ENCODE measurements around the gene IL36G.

The IL36G gene

DNA sequence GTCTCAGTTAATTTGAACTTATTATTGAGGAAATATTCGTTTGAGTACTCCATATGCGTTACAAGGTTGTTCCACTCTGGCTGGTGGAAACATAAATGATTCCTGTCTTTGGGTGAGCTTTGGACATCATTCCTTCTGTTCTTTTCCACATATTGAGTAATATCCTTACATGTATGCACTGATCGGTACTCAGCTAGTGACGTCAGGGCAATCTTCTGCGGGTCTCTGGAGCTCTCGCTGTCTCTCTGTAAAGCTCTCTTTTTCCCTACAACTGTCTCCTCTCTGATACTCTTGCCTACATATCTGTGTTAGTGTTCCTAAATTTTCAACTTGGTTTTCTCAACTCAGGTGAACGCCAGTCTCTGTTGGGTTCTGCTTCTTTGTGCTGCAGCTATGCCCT is 23.4 kb upstream of the IL36G start:
- no peak for DNase-seq (ENCODE audit: low read depth in 2 of 2)
- H3K4me3 ChIP-seq (replicated peaks in 1 of 2; ENCODE audit: low read depth in 2 of 2, low read length in 2 of 2): no peak overlapping the region
- TF ChIP-seq CTCF (IDR thresholded peaks at IDR 0.05; ENCODE audit: low read depth, low read length): no peak

DNA sequence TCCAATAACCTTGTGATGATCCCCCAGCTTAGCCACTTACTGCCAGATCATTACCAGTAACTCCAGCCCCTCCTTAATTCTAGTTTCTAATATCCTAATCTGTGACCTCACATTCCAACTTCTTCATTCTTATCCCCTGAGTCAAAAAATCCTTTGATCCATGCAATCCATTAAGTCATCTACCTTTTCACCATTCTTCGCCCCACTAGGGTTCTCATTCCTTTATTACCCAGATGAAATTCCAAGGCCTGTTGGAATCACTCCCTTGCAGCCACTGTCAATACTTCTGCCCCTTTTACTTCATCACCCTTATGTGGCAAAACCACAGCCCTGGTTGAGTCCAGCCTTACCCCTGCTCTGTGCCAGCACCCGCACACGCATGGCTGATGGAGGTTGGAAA is 20.3 kb upstream of the IL36G start:
- DNase-seq (ENCODE audit: low read depth in 2 of 2): no peak
- H3K4me3 ChIP-seq (replicated peaks in 1 of 2; ENCODE audit: low read depth in 2 of 2, low read length in 2 of 2): no peak overlapping the region
- TF ChIP-seq CTCF (IDR thresholded peaks at IDR 0.05; ENCODE audit: low read depth, low read length): no peak

- peak; percentile 71 to 81 for DNase-seq (ENCODE audit: low read depth in 2 of 2)
- H3K4me3 ChIP-seq (replicated peaks in 1 of 2; ENCODE audit: low read depth in 2 of 2, low read length in 2 of 2): no peak overlapping the region
- TF ChIP-seq CTCF (IDR thresholded peaks at IDR 0.05; ENCODE audit: low read depth, low read length): peak; percentile 94
Measured at GRCh38 chr2:112958428-112959108, 19.2 kb upstream of the IL36G start.

- no peak for TF ChIP-seq CTCF (IDR thresholded peaks at IDR 0.05; ENCODE audit: low read depth, low read length)
- peak in 1 of 2 donors; percentile 5 for DNase-seq (ENCODE audit: low read depth in 2 of 2)
- H3K4me3 ChIP-seq (replicated peaks in 1 of 2; ENCODE audit: low read depth in 2 of 2, low read length in 2 of 2): no peak overlapping the region
Measured at GRCh38 chr2:112959109-112959812, 18.5 kb upstream of the IL36G start.

GRCh38 chr2:112960230-112960825 is 17.5 kb upstream of the IL36G start:
- no peak for DNase-seq (ENCODE audit: low read depth in 2 of 2)
- no peak for TF ChIP-seq CTCF (IDR thresholded peaks at IDR 0.05; ENCODE audit: low read depth, low read length)
- no peak overlapping the region for H3K4me3 ChIP-seq (replicated peaks in 1 of 2; ENCODE audit: low read depth in 2 of 2, low read length in 2 of 2)

DNA sequence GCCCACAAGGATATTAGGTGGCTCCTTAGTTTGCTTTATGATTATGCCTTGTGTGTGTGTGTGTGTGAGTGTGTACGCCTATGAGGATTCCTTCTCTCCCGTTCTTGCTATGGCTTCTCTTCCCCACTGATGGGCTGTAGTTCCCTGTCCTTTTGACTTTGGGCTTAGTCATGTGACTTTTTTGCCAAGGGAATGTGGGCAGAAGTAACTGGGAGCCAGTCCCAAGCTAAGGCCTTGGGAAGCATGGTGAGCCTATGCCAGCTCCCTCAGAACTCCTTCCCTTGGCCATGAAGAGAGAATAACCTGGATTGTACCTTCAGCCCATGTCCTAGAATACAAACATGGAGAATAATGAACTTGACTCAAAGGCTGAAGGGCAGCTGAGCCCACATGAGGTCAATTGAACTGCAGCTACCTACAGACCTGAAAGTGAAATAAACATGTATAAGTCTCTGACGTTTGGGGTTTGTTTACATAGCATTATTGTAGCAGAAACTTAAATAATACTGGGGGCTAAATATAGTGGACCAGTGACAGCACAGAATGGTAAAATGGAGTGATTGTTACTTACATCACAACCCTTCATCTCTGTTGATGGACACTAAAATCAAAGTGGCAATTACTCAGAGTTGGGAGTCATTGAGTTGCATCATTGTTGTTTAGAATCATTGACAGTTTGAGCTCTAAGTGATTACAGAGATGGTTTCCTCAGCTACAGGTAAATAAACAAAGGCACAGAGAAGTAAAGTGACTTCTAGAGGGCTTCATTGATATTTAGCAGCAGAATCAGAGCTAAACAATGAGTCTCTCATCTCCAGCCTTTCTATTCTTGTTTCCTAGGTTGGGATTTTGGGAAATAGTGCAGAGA is 15.3 kb upstream of the IL36G start:
- DNase-seq (ENCODE audit: low read depth in 2 of 2): no peak
- TF ChIP-seq CTCF (IDR thresholded peaks at IDR 0.05; ENCODE audit: low read depth, low read length): no peak
- H3K4me3 ChIP-seq (replicated peaks in 1 of 2; ENCODE audit: low read depth in 2 of 2, low read length in 2 of 2): no peak overlapping the region

All from cardiac fibroblast (primary cell).